ENCODE data around the gene CACNB1. TPM values are rescaled to one million over a fixed set of nuclear protein-coding genes. Genes with fewer than 3 reads are reported as not detected.

Gene CACNB1
- total and polyA plus RNA-seq, 2 of the 13 experiments (the other 11 are each of a cell fraction or from before 2014, with no cell fraction given): 0.75 to 1.5 TPM

DNA sequence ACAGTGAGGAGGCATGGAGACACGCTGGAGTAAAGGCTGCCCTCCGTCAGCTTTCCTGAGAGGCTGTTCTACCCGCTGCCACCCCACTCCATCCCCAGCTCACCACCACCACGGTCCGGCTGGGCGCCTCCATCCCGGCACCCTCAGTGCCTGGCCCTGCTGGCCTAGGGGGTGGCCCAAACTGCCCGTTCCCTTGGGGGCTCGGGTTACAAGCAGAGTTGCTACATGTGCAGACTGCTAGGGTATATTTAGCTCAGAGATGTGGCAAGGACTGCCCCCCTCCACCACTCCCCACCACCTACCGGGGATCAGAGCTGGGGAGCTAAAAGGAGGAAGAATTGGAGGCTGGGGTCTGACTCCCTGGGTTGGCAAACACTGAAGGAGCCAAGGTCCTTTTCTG is 4.1 kb downstream of the CACNB1 start:
- no peak for DNase-seq (ENCODE audit: low spot score)
- no peaks in the 10 kb centered on the region for H3K27me3 ChIP-seq (ENCODE audit: control insufficient read depth in 1 of 2, insufficient read depth in 2 of 2, low read length in 2 of 2)
- H3K4me1 ChIP-seq (ENCODE audit: insufficient read depth, low read length): peaks cover 31% of the 10 kb centered on the region
- no peaks in the 10 kb centered on the region for H3K36me3 ChIP-seq (replicated peaks in 1 of 2; ENCODE audit: control insufficient read depth in 1 of 2, insufficient read depth in 2 of 2, low read length in 2 of 2)
- WGBS (ENCODE audit: low lambda C conversion rate): 89% methylated on average over 10 of the region's 10 CpGs
- ChIA-PET POLR2A (no interaction called here), CTCF (ENCODE audit: low intra/inter-chr PET ratio, low total read pairs) (interaction anchor here (1.7 kb wide), 1 partner anchor 51 kb away, joined by 6 read pairs; no protein-coding TSS in a partner anchor)
- in situ Hi-C loops (cut with HindIII; ENCODE audit: extremely low pct_ligation_motif_present, low pct_unique_long_range_greater_than_20kb) (no loop called here), intact Hi-C loops (cut with micrococcal nuclease; ENCODE audit: unreplicated experiment) (loop anchor here (5.0 kb wide), 1 partner anchor 49 kb away; no protein-coding TSS in a partner anchor)
- no peak for FAIRE-seq
- H3K27ac ChIP-seq (ENCODE audit: extremely low read length, insufficient read depth, low read length): no peak overlapping the region
- no peak overlapping the region for H3K9ac ChIP-seq (ENCODE audit: insufficient read depth, low read depth, low read length)
- H3K9me3 ChIP-seq (ENCODE audit: low read length): no peaks in the 10 kb centered on the region
- H3K4me2 ChIP-seq (ENCODE audit: low read depth, low read length): no peak overlapping the region
- no peaks in the 10 kb centered on the region for H3K79me2 ChIP-seq (ENCODE audit: insufficient read depth, low read length)
- no peak overlapping the region for H2AFZ ChIP-seq (ENCODE audit: low read length)
- H4K20me1 ChIP-seq (ENCODE audit: insufficient read depth, low read length): no peaks in the 10 kb centered on the region
- TF ChIP-seq ZNF496 (CRISPR knock-in tag; IDR thresholded peaks at IDR 0.05; ENCODE audit: insufficient replicate concordance): no peak
- no peak for TF ChIP-seq NRL (CRISPR knock-in tag; IDR thresholded peaks at IDR 0.05; ENCODE audit: borderline replicate concordance)
- TF ChIP-seq IKZF4 (CRISPR knock-in tag; IDR thresholded peaks at IDR 0.05; ENCODE audit: borderline replicate concordance, low read depth, not compliant biosample characterization): no peak
- no peak for TF ChIP-seq ZNF83 (CRISPR knock-in tag; IDR thresholded peaks at IDR 0.05; ENCODE audit: borderline replicate concordance)
- no peak for TF ChIP-seq MTA3 (CRISPR knock-in tag; IDR thresholded peaks at IDR 0.05)
- TF ChIP-seq, protein P1, sequence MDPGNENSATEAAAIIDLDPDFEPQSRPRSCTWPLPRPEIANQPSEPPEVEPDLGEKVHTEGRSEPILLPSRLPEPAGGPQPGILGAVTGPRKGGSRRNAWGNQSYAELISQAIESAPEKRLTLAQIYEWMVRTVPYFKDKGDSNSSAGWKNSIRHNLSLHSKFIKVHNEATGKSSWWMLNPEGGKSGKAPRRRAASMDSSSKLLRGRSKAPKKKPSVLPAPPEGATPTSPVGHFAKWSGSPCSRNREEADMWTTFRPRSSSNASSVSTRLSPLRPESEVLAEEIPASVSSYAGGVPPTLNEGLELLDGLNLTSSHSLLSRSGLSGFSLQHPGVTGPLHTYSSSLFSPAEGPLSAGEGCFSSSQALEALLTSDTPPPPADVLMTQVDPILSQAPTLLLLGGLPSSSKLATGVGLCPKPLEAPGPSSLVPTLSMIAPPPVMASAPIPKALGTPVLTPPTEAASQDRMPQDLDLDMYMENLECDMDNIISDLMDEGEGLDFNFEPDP (CRISPR knock-in tag; conservative IDR thresholded peaks at IDR 0.05): no peak
- no peak for TF ChIP-seq ZNF230 (CRISPR knock-in tag; IDR thresholded peaks at IDR 0.05)
- TF ChIP-seq SPEN (CRISPR knock-in tag; IDR thresholded peaks at IDR 0.05; ENCODE audit: low read depth): no peak
- TF ChIP-seq CAMTA2 (CRISPR knock-in tag; IDR thresholded peaks at IDR 0.05; ENCODE audit: borderline replicate concordance): no peak
- TF ChIP-seq, protein P2, sequence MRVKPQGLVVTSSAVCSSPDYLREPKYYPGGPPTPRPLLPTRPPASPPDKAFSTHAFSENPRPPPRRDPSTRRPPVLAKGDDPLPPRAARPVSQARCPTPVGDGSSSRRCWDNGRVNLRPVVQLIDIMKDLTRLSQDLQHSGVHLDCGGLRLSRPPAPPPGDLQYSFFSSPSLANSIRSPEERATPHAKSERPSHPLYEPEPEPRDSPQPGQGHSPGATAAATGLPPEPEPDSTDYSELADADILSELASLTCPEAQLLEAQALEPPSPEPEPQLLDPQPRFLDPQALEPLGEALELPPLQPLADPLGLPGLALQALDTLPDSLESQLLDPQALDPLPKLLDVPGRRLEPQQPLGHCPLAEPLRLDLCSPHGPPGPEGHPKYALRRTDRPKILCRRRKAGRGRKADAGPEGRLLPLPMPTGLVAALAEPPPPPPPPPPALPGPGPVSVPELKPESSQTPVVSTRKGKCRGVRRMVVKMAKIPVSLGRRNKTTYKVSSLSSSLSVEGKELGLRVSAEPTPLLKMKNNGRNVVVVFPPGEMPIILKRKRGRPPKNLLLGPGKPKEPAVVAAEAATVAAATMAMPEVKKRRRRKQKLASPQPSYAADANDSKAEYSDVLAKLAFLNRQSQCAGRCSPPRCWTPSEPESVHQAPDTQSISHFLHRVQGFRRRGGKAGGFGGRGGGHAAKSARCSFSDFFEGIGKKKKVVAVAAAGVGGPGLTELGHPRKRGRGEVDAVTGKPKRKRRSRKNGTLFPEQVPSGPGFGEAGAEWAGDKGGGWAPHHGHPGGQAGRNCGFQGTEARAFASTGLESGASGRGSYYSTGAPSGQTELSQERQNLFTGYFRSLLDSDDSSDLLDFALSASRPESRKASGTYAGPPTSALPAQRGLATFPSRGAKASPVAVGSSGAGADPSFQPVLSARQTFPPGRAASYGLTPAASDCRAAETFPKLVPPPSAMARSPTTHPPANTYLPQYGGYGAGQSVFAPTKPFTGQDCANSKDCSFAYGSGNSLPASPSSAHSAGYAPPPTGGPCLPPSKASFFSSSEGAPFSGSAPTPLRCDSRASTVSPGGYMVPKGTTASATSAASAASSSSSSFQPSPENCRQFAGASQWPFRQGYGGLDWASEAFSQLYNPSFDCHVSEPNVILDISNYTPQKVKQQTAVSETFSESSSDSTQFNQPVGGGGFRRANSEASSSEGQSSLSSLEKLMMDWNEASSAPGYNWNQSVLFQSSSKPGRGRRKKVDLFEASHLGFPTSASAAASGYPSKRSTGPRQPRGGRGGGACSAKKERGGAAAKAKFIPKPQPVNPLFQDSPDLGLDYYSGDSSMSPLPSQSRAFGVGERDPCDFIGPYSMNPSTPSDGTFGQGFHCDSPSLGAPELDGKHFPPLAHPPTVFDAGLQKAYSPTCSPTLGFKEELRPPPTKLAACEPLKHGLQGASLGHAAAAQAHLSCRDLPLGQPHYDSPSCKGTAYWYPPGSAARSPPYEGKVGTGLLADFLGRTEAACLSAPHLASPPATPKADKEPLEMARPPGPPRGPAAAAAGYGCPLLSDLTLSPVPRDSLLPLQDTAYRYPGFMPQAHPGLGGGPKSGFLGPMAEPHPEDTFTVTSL (CRISPR knock-in tag; IDR thresholded peaks at IDR 0.05; ENCODE audit: borderline replicate concordance): no peak
- TF ChIP-seq RCOR2 (CRISPR knock-in tag; IDR thresholded peaks at IDR 0.05): no peak
- BruUV-seq (replicated peaks): no TSS peak
- ATAC-seq: no peak
- no peak overlapping the region for H3K4me3 ChIP-seq (replicated peaks in 1 of 3; ENCODE audit: insufficient read depth in 1 of 3, low read depth in 2 of 3, low read length in 3 of 3)
